Daoy (cell line): ENCODE results near the gene HCCS. TPM values are rescaled to one million over a fixed set of nuclear protein-coding genes. Genes with fewer than 3 reads are reported as not detected.

ENCODE experiments used
- total RNA-seq: library from RNA; depleted of rRNA; stranded (reverse); fragments of >200 nt; shearing (Covaris generic); gene quantifications from 2 replicates; pipeline ENCODE4 v1.2.3, GENCODE V29; 2014; rRNA removed

The HCCS gene
- total RNA-seq, 1 experiment from 2014 or later: 40.1 TPM

Other genes starting within 250 kb of the HCCS start
- gene AMELX, start 182.1 kb downstream of the HCCS start, total RNA-seq: not detected in 2 replicates